ENCODE results near the gene ARSA.

ARSA gene

GRCh38 chr22:50577987-50578775 is 49.8 kb downstream of the ARSA start, which contains the start of gene CPT1B:
CPT1B (minus strand) TSS chr22:50578427; CDS start chr22:50577915, 512 bp downstream.
- DNase-seq = no peak

DNA sequence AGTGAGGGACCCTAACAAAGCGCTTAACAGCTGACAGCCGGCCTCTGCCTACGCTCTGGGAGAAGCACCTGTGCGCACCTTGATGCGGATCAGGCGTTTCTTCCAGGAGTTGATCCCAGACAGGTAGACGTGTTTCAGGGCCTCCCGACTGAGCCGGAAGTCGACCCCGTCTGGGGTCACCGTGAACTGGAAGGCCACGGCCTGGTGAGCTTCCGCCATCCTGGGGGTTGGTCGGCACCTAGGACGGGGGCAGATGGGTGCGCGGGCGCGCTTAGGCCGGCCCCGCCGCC is 50.3 kb downstream of the ARSA start:
- DNase-seq = no peak

GRCh38 chr22:50576806-50577696 is 50.9 kb downstream of the ARSA start:
- DNase-seq = no peak

DNA sequence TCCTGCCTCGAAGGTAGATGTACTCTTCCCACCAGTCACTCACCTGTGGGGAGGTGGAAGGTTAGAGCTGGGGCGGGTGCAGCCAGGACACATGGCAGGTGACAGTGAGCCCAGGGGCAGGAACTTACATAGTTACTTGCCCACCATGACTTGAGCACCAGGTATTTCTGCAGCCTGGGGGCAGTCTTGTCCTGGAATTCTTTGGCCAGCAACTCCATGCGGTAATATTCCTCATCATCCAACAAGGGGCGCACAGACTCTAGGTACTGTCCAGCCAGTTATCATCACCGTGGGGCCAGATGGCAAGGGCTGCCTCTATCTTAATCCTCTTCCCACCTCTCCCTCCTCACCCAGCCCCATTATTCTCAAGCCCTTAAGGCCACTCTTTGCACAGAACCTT is 51.9 kb downstream of the ARSA start:
- DNase-seq = no peak

DNA sequence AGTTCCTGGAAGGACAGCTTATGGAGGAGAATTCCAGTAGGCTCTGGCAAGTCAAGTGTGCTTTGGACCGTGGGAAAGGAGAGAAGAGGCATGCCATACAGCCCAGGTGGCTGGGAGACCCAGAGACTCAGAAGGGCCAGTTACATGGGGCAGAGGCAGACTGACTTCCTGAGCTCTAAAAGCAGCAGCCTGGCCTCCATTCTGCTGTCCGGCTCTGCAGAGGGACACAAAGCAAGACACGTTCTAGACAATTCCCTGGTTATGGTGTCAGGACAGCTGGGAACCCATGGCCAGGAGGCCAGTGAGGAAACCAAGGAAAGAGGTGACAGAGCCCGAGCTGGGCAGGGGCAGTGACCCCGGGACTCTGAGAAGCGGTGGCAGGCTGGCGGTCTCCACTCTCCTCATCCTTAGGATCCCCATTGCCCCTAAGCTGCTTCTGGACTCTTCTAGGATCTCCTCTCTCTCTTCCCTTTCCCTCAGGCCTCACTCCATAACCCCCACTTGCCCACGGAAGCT is 52.5 kb downstream of the ARSA start:
- no peak for DNase-seq
